A673 (cell line): ENCODE results near the gene CSNK1G2.

Source experiments
- CTCF ChIP-seq: fragments of 300-800, 200-600 bp; sonication (generic); conservative IDR thresholded peaks from 2 replicates; pipeline ENCODE4 v1.5.1; 2017; ENCODE audit warnings: low read depth, mild to moderate bottlenecking, antibody characterized with exemption, low read length, moderate library complexity, mixed read lengths
- EZH2 ChIP-seq: fragments of 200-600 bp; sonication (generic); IDR thresholded peaks from 2 replicates; pipeline ENCODE4 v1.6.1; 2017; ENCODE audit warnings: borderline replicate concordance, low read depth, mild to moderate bottlenecking, mixed read lengths, antibody characterized with exemption, low read length; ENCODE audit not compliant: poor library complexity, severe bottlenecking

DNA sequence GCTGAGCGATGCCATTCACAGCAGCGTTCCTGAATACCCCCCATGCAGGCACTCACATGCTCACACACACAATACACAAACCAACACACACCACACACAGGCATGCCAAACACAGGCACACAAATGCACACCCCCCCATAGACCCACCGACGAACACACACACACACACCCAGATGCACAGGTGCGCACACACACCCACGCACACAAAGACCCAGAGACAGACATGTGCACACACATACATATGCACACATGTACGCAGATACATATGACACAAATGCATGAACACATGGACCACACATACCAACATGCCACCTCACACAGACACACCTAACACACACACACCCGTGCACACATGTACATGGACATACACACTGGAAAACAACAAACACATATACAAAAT is 7.0 kb upstream of the CSNK1G2 start:
- TF ChIP-seq CTCF: no peak
- no peak for TF ChIP-seq EZH2
